Naive thymus-derived CD8-positive, alpha-beta T cell (primary cell): ENCODE results near the gene ASPDH. TPM values are rescaled to one million over a fixed set of nuclear protein-coding genes. Genes with fewer than 3 reads are reported as not detected.

Experiments used
- ATAC-seq, 2 donors: fragments of 150-1000 bp; cut with Tn5 transposase in 1 of 2; sonication (Bioruptor Pico), chemical (Tn5 transposase) in 1 of 2; 1 replicate in 1 of 2; 2 replicates in 1 of 2; pipeline ENCODE4 v1.10.0; 2021; ENCODE audit warnings: mild to moderate bottlenecking in 2 of 2, moderate library complexity in 2 of 2
- POLR2A ChIA-PET: fragments of 350-600 bp; sonication (Branson Sonifier 250); formaldehyde crosslinking; loops from one replicate; lab custom pipeline; 2021; ENCODE audit warnings: antibody characterized with exemption; lab: Charles Lee
- DNase-seq, 10 donors: peaks; one replicate each; pipeline versions ENCODE4 v3.0.0 to v3.0.0-alpha.2; 2020 to 2022
- H3K27ac Mint-ChIP-seq, 10 donors: one replicate each; pipeline ENCODE4 v1.8.0; 2020 to 2022; ENCODE audit warnings: mild to moderate bottlenecking in 10 of 10, mixed read lengths in 10 of 10, moderate library complexity in 4 of 10, inconsistent platforms in 1 of 10
- H3K27me3 Mint-ChIP-seq, 5 donors: one replicate each; pipeline ENCODE4 v1.8.0; 2021 to 2022; ENCODE audit warnings: mixed read lengths in 5 of 5
- H3K36me3 Mint-ChIP-seq, 3 donors: one replicate each; pipeline ENCODE4 v1.8.0; 2020 to 2022; ENCODE audit warnings: mixed read lengths in 3 of 3, mild to moderate bottlenecking in 2 of 3, inconsistent platforms in 1 of 3
- H3K4me1 Mint-ChIP-seq, 4 donors: one replicate each; pipeline ENCODE4 v1.8.0; 2021 to 2022; ENCODE audit warnings: mixed read lengths in 4 of 4
- H3K4me3 Mint-ChIP-seq, 10 donors: one replicate each; pipeline ENCODE4 v1.8.0; 2020 to 2022; ENCODE audit warnings: mild to moderate bottlenecking in 10 of 10, mixed read lengths in 10 of 10, moderate library complexity in 6 of 10, inconsistent platforms in 1 of 10
- H3K9me3 Mint-ChIP-seq, 9 donors: one replicate each; pipeline ENCODE4 v1.8.0; 2020 to 2022; ENCODE audit warnings: mixed read lengths in 9 of 9, mild to moderate bottlenecking in 3 of 9, inconsistent platforms in 1 of 9, moderate library complexity in 1 of 9
- polyA plus RNA-seq, 3 donors: library from polyadenylated mRNA; unstranded; fragments of 300-500 nt; fragmentation: Illumina TruSeq; gene quantifications; one replicate each; pipeline ENCODE4 v1.2.3, GENCODE V29; 2021
- total RNA-seq, 8 experiments: library from RNA in 2 of 8; stranded (reverse) in 2 of 8; gene quantifications; one replicate each; pipeline ENCODE4 v1.2.3 and lab custom pipeline; 2021 to 2026

The ASPDH gene
- not detected for total RNA-seq
- 1 to 10 TPM in 1 of 3 donors, not detected in 2; 1.4 TPM for polyA plus RNA-seq
- total RNA-seq (lab: John Stamatoyannopoulos, UW), result 0 to 0.07 (median 0) reads per million in 6 experiments

DNA sequence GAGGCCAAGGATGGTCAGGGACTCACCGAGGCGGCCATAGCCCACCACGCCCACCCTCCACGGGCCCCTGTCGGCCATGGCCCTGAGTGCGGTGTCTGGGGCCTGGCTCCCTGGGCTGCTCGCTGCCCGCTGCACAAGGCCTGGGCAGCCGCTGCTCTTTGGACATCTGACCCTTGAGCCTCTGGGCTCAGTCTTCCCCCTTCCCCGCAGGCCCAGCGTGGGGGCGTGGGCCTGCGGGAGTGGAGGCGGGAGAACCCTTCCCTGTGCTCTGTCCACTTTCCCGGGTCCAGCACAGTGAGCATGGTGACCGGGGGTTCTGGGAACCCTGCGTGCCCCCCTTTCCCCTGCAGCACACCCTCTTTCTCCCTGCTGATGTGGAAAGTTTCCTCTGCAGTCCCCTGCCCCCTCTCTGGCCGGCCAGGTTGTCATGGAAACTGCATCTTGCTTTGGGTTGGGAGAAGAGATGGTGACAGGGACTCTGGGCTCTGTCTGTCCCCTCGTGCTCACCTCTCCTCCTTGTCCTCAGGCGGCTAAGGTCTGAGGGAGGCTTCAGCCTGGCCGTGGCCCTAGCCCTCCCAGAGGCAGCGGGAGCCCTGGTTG, at the start of gene ASPDH:
Gene ASPDH, minus strand, starts transcription at position 168 of the 600 bp plus-strand sequence. Its CDS starts 90 bp downstream, at position 78.
- H3K27me3 Mint-ChIP-seq, result peaks cover 0 to 21% (median 9%) of the 10 kb centered on the region in 5 donors
- H3K4me3 Mint-ChIP-seq, result peak within 1 kb of the TSS in 7 of 10 donors; percentile 18 to 79 (median 46)
- peaks cover 0 to under 1% (median 0%) of the 10 kb centered on the region in 3 donors for H3K36me3 Mint-ChIP-seq
- H3K27ac Mint-ChIP-seq, result peak within 1 kb of the TSS in 8 of 10 donors; percentile 20 to 87 (median 70)
- peak in 1 of 10 donors; percentile 59 for DNase-seq
- H3K4me1 Mint-ChIP-seq, result peaks cover 17 to 20% (median 18%) of the 10 kb centered on the region in 4 donors
- H3K9me3 Mint-ChIP-seq, result no peaks in the 10 kb centered on the region
- POLR2A ChIA-PET, result no interaction called here
- ATAC-seq, result no peak

DNA sequence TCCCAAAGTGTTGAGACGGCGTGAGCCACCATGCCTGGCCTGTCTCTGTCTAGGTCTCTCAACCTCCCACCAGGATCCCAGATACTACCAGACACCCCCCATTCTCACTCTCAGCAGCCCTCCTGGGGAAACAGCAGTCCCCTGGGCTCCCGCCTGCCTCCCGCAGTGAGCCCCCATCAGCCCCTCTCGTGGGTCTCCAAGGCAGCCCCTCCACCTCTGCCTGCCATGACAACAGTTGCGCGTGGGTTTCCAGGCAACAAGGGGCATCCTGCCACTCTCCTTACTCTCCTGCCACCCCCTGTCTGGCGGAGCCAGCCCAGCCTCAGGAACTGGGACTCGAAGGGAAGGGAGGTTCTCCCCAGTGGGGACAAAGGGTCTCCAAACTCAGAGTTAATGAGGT, 49.3 kb upstream of the ASPDH start:
- DNase-seq (no peak), ATAC-seq (no peak)
- Mint-ChIP-seq H3K9me3 (peaks cover 0 to 2% (median 0%) of the 10 kb centered on the region in 9 donors), H3K27ac (no peak overlapping the region), H3K27me3 (peaks cover 30 to 79% (median 53%) of the 10 kb centered on the region in 5 donors), H3K4me3 (no peak overlapping the region), H3K36me3 (peaks cover 0 to 5% (median 0%) of the 10 kb centered on the region in 3 donors), H3K4me1 (peaks cover 6 to 21% (median 13%) of the 10 kb centered on the region in 4 donors)
- POLR2A ChIA-PET, result interaction anchor here (0.5 kb wide), 1 partner anchor 219 kb away, joined by 4 read pairs; no protein-coding TSS in a partner anchor

DNA sequence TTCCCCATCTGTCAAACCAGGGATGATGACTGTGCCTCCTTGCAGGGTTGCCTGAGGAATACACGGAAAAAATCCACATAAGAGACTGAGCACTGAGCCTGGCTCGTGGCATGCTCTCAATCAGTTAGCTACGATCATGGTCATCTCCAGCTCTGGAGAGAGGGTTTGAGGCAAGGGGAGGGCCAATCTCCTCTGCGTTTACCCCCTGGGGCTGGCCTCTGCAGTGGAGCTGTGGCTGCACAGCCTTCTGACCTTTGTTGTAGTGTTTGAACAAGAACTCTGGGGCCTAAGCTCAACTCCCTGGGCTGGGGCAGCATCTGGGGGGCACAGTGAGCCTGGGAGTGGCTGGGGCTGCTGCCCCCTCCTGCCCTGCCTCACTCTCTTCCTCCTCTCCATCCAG, 48.6 kb upstream of the ASPDH start:
- Mint-ChIP-seq H3K36me3 (peaks cover 0 to 5% (median 0%) of the 10 kb centered on the region in 3 donors), H3K4me3 (no peak overlapping the region), H3K4me1 (peaks cover 6 to 21% (median 13%) of the 10 kb centered on the region in 4 donors), H3K9me3 (peaks cover 0 to 2% (median 0%) of the 10 kb centered on the region in 9 donors), H3K27me3 (peaks cover 34 to 82% (median 56%) of the 10 kb centered on the region in 5 donors), H3K27ac (no peak overlapping the region)
- DNase-seq (no peak), ATAC-seq (no peak)
- POLR2A ChIA-PET, result interaction anchor here (0.5 kb wide), 1 partner anchor 219 kb away, joined by 4 read pairs; no protein-coding TSS in a partner anchor

DNA sequence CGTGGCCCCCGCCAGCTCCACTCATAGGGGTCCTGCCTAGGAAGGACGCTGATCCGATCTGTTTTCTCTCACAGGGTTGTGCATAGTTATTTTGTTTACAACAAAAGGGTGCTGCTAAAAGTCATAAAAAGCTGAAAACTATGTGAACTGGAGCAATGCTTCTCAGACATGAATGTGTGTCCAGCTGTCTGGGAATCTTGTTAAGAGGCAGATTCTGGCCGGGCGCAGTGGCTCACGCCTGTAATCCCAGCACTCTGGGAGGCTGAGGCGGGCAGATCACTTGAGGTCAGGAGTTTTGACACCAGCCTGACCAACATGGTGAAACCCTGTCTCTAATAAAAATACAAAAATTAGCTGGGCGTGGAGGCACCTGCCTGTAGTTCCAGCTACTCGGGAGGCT, 45.9 kb upstream of the ASPDH start:
- DNase-seq, result no peak
- Mint-ChIP-seq H3K36me3 (peaks cover 0 to 3% (median 0%) of the 10 kb centered on the region in 3 donors), H3K27me3 (peaks cover 24 to 81% (median 53%) of the 10 kb centered on the region in 5 donors), H3K4me3 (no peak overlapping the region), H3K9me3 (peaks cover 0 to 2% (median 0%) of the 10 kb centered on the region in 9 donors), H3K27ac (no peak overlapping the region), H3K4me1 (peaks cover 8 to 15% (median 8%) of the 10 kb centered on the region in 4 donors)
- POLR2A ChIA-PET, result no interaction called here
- no peak for ATAC-seq

DNA sequence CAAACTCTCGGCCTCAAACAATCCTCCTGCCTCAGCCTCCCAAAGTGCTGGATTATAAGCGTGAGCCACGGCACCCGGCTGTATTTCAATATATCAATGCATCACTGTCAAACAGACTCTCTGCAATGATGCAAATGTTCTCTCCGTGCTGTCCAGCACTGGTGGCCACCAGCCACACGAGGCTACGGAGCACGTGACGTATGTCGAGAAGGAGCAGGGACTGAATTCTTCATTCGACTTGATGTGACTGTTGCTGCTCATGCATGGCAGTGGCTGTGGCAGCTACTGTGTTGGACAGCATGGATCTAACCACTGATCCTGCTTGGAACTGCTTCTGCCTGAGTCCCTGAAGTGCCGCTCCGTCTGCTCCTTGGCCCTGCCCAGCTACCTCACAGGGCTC, 44.7 kb upstream of the ASPDH start:
- no peak overlapping the region for H3K4me3 Mint-ChIP-seq
- peaks cover 5 to 15% (median 7%) of the 10 kb centered on the region in 4 donors for H3K4me1 Mint-ChIP-seq
- H3K36me3 Mint-ChIP-seq, result peaks cover 0 to 3% (median 0%) of the 10 kb centered on the region in 3 donors
- no peak for ATAC-seq
- POLR2A ChIA-PET, result no interaction called here
- peaks cover 22 to 79% (median 50%) of the 10 kb centered on the region in 5 donors for H3K27me3 Mint-ChIP-seq
- no peak overlapping the region for H3K27ac Mint-ChIP-seq
- H3K9me3 Mint-ChIP-seq, result no peaks in the 10 kb centered on the region
- DNase-seq, result no peak

DNA sequence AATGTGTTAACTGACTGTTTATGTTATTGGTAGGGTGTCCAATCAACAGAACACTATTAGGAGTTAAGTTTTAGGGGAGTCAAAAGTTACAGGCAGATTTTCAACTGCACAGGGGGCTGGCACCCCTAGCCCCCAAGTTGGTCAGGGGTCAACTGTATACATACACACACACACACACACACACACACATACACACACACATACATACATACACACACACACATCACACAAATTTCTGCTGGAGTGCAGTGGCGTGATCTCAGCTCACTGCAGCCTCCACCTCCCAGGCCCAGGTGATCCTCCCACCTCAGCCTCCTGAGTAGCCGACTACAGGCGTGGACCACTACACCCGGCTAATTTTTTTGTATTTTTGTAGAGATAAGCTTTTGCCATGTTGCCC, 44.3 kb upstream of the ASPDH start:
- POLR2A ChIA-PET, result no interaction called here
- peaks cover 26 to 79% (median 50%) of the 10 kb centered on the region in 5 donors for H3K27me3 Mint-ChIP-seq
- H3K27ac Mint-ChIP-seq, result no peak overlapping the region
- ATAC-seq (no peak), DNase-seq (no peak)
- peaks cover 0 to 3% (median 0%) of the 10 kb centered on the region in 3 donors for H3K36me3 Mint-ChIP-seq
- no peaks in the 10 kb centered on the region for H3K9me3 Mint-ChIP-seq
- peaks cover 5 to 18% (median 8%) of the 10 kb centered on the region in 4 donors for H3K4me1 Mint-ChIP-seq
- H3K4me3 Mint-ChIP-seq, result peak overlapping the region in 1 of 10 donors; percentile 22

DNA sequence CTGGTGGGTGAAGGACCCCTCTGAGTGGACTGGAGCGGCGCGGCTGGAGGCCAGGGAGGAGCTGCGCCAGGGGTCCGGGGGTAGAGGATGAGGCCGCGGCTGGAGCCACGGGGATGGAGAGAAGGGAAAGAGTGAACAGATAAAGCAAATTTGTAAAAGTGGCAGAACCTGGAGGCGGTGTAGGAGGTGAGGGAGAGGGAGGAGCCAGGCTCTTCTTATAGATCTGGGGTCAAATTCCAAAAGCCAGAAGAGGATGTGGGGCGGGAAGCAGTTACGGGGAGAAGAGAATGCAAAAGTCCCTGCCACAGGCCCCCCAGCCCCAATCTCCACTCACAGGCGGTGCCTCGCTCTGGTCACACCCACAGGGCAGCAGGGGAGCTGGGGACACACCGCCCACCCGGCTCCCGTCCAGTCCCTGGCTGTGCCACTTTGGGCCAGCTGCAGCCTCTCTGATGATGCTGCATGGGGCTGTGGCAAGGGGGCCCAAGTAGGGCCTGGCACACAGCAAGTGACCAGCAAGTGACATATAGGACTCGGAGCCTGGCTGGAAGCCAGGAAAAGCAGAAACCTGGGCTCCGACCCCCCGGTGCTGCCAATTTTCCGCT, 43.4 kb upstream of the ASPDH start:
- Mint-ChIP-seq H3K4me3 (peak overlapping the region in 5 of 10 donors; percentile 39 to 89 (median 80)), H3K36me3 (peaks cover 0 to 6% (median 0%) of the 10 kb centered on the region in 3 donors), H3K27ac (no peak overlapping the region), H3K9me3 (no peaks in the 10 kb centered on the region), H3K27me3 (peaks cover 35 to 80% (median 50%) of the 10 kb centered on the region in 5 donors), H3K4me1 (peaks cover 8 to 27% (median 11%) of the 10 kb centered on the region in 4 donors)
- POLR2A ChIA-PET, result no interaction called here
- no peak for DNase-seq
- no peak for ATAC-seq

DNA sequence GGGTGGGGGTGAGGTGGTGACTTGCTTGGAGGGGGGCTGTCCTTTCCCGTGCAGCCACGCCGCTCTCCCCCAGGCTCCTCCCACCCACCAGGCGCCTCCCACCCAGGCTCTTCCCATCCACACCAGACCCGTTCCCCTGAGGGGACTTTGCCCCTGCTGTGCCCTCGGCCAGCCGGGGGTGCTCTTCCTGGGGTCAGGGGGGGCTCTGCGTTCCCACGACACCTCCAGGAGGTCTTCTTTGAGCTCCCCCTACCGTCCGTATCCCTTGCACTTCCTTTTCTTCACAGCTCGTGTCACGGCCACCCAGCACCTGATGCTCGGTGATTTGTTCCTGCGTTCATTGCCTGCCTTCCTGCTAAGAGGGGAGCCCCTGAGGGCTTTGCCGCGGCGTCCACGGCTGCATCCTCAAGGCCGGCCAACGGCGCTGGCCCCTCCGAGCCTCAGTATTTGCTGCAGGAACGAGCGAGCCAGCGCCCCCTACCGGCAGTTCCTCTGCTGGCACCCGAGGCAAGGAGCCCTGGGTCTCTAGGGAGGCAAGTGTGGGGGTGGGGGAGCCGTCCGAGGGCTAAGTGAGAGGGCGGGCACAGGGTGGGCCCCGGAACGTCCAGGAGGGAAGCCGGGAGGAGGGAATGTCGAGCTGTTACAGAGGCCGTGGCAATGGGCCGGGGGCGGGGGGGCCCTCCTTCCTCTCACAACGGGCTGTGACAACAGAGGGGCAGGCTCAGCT, 42.7 kb upstream of the ASPDH start:
- ATAC-seq, result peak; percentile 82 to 89
- peaks cover 0 to 9% (median 0%) of the 10 kb centered on the region in 3 donors for H3K36me3 Mint-ChIP-seq
- peaks cover 10 to 34% (median 14%) of the 10 kb centered on the region in 4 donors for H3K4me1 Mint-ChIP-seq
- peak overlapping the region; percentile 80 to 98 (median 89) for H3K4me3 Mint-ChIP-seq
- H3K9me3 Mint-ChIP-seq, result no peaks in the 10 kb centered on the region
- peak; percentile 48 to 84 (median 72) for DNase-seq
- POLR2A ChIA-PET, result no interaction called here
- peak overlapping the region in 2 of 10 donors; percentile 78 to 95 for H3K27ac Mint-ChIP-seq
- H3K27me3 Mint-ChIP-seq, result peaks cover 38 to 81% (median 53%) of the 10 kb centered on the region in 5 donors

DNA sequence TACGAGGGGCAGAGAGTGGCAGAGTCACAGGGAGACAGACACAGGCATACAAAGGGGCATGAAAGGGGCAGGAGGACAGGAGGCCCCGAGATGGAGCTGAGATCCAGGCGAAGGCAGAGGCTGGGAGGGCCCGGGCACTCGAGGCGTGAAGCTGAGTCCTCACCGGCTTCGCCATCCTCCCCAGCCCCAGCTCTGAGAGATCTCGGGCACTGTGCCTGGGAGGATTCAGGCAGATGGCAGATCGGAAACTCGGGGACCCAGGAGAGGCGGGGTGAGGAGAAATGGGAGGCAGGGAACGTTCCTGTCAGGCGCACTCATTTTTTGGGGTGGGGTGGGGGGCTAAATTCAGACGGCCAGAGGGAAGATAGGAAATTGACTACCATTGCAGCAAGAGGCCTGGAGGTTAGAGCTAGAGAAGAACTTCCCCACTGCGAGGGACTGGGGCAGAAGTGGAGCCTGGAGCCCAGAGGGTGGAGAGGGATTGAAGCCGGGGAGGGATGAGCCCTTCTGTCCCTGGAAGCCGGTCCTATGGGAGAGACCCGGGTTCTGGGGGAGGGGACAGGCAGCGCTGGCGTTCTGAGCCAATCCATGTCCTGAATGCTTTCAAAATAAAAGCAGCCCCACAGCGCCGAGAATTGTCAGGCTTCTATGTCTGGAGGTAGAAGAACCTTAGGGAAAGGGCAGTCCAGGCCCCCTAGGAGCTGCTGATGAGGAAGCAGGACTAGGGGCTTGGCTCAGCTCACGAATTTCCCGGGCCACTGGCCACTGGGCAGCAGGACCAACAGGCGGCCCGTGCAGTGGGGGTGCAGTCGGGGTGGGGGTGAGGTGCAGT, 42.0 kb upstream of the ASPDH start:
- Mint-ChIP-seq H3K4me1 (peaks cover 10 to 36% (median 14%) of the 10 kb centered on the region in 4 donors), H3K27ac (peak overlapping the region in 2 of 10 donors; percentile 17 to 45), H3K4me3 (peak overlapping the region; percentile 29 to 98 (median 88)), H3K36me3 (peaks cover 0 to 9% (median 0%) of the 10 kb centered on the region in 3 donors), H3K27me3 (peaks cover 37 to 87% (median 55%) of the 10 kb centered on the region in 5 donors), H3K9me3 (no peaks in the 10 kb centered on the region)
- no peak for ATAC-seq
- DNase-seq, result no peak
- POLR2A ChIA-PET, result no interaction called here

DNA sequence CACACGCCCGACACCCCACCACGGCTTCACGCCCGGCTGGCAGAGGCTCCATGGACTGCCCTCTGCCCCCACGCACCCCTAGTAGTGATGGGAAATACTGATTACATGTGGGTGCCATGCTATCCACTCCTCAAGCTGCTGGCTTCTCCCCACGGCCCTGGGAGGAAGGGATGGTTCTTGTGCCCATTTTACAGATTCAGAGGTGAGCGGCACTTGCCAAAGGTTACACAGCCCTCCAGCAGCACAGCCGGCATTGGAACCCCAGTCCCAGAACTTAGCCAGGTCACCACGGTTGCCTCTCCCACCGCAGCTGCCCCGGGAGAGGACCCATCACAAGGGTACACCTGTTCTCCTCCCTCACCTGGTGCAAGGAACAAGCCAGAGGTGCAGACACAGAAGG, 41.3 kb upstream of the ASPDH start:
- no peak for DNase-seq
- Mint-ChIP-seq H3K36me3 (peaks cover 0 to 9% (median 0%) of the 10 kb centered on the region in 3 donors), H3K27me3 (peaks cover 39 to 94% (median 61%) of the 10 kb centered on the region in 5 donors), H3K4me3 (peak overlapping the region in 7 of 10 donors; percentile 20 to 80 (median 28)), H3K27ac (peak overlapping the region in 1 of 10 donors; percentile 45), H3K4me1 (peaks cover 10 to 36% (median 14%) of the 10 kb centered on the region in 4 donors), H3K9me3 (no peaks in the 10 kb centered on the region)
- ATAC-seq, result no peak
- POLR2A ChIA-PET, result no interaction called here

DNA sequence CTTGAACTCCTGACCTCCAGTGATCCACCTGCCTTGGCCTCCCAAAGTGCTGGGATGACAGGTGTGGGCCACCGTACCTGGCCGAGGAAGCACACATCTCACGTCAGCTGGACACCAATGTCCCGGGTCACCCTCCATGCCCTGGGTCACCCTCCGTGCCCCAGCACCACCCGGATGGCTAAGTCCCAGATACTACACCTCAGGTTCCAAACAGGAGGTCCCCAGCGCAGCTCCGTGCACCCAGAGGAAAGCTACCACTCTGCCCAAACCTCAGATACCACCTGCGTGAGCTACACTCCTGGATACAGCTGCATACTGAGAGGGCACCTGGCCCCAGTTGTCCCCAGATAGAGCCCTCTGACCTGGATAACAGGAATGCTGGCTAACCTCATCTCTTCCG, 40.5 kb upstream of the ASPDH start:
- peak overlapping the region in 1 of 10 donors; percentile 67 for H3K27ac Mint-ChIP-seq
- H3K27me3 Mint-ChIP-seq, result peaks cover 37 to 97% (median 63%) of the 10 kb centered on the region in 5 donors
- ATAC-seq (no peak), DNase-seq (no peak)
- no peaks in the 10 kb centered on the region for H3K9me3 Mint-ChIP-seq
- peaks cover 10 to 36% (median 14%) of the 10 kb centered on the region in 4 donors for H3K4me1 Mint-ChIP-seq
- POLR2A ChIA-PET, result no interaction called here
- H3K4me3 Mint-ChIP-seq, result no peak overlapping the region
- peaks cover 0 to 9% (median 0%) of the 10 kb centered on the region in 3 donors for H3K36me3 Mint-ChIP-seq
